ENCODE results near the gene NEAT1.
"Not testable (repeated sequence)": the region's sequence is repeated elsewhere in the genome, so short reads cannot be mapped to it uniquely, and the experiment has no call there.

Gene NEAT1

DNA sequence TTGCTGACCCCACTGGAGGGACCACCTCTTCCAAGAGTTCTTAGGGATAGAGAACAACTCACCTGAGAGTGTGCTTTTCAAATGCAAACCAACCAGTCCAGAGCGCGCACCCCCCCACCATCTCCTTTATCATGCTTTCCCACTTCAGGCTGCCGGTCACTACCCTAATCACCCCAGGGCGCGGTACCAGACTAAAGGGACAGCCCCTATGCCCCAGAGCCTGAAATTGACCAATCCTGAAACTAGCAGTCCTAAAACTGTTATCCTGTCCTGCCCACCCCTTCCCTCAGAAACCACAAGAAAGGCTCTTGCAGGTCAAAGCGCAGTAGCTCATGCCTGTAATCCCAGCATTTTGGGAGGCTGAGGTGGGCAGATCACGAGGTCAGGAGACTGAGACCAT, 37.0 kb downstream of the NEAT1 start:
- TF ChIP-seq, protein P1, sequence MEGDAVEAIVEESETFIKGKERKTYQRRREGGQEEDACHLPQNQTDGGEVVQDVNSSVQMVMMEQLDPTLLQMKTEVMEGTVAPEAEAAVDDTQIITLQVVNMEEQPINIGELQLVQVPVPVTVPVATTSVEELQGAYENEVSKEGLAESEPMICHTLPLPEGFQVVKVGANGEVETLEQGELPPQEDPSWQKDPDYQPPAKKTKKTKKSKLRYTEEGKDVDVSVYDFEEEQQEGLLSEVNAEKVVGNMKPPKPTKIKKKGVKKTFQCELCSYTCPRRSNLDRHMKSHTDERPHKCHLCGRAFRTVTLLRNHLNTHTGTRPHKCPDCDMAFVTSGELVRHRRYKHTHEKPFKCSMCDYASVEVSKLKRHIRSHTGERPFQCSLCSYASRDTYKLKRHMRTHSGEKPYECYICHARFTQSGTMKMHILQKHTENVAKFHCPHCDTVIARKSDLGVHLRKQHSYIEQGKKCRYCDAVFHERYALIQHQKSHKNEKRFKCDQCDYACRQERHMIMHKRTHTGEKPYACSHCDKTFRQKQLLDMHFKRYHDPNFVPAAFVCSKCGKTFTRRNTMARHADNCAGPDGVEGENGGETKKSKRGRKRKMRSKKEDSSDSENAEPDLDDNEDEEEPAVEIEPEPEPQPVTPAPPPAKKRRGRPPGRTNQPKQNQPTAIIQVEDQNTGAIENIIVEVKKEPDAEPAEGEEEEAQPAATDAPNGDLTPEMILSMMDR (IDR thresholded peaks at IDR 0.05; ENCODE audit: insufficient read depth, low read depth, low read length, missing control alignments) = no peak
- peak; percentile 70 for DNase-seq (ENCODE audit: low read depth)
- H3K4me3 ChIP-seq (ENCODE audit: low read depth, low read length) = no peak overlapping the region

GRCh38 chr11:65465471-65465870, 42.9 kb downstream of the NEAT1 start:
- H3K4me3 ChIP-seq (ENCODE audit: low read depth, low read length); DNase-seq (ENCODE audit: low read depth): not testable (repeated sequence)

DNA sequence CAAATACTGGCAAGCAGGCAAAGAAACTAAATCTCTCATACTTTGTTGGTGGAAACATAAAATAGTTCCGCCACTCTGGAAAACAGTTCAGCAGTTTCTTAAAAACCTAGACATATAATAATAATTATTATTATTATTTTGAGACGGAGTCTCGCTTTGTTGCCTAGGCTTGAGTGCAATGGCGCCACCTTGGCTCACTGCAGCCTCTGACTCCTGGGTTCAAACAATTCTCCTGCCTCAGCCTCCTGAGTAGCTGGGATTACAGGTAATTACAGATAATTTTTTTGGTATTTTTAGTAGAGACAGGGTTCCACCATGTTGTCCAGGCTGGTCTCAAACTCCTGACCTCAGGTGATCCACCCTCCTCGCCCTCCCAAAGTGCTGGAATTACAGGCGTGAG, 44.7 kb downstream of the NEAT1 start:
- DNase-seq (ENCODE audit: low read depth) = not testable (repeated sequence)

DNA sequence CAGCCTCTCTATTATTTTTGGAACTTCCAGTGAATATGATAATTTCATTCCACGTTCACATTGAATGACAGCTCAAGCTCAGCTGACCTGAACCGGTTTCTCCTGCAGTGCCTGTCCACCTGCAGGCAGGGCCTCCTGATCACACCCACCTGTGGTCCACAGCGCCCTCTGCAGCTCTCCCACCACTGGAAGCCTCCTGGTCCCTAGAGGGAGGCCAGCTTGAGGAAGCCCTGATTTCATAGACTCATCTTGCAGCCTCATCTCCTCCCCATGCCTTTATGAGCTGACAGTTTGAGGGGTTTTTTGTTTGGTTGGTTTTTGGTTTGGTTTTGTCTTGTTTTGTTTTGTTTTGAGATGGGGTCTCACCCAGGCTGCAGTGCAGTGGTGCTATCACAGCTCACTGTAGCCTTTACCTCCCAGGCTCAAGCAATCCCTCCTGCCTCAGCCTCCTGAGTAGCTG, 46.3 kb downstream of the NEAT1 start:
- no peak overlapping the region for H3K4me3 ChIP-seq (ENCODE audit: low read depth, low read length)
- TF ChIP-seq, protein P1 (IDR thresholded peaks at IDR 0.05; ENCODE audit: insufficient read depth, low read depth, low read length, missing control alignments) = peak; percentile 81
- peak; percentile 90 for DNase-seq (ENCODE audit: low read depth)

More for the DNA sequence above, 44.7 kb downstream of the NEAT1 start:
- H3K4me3 ChIP-seq (ENCODE audit: low read depth, low read length) = not testable (repeated sequence)

DNA sequence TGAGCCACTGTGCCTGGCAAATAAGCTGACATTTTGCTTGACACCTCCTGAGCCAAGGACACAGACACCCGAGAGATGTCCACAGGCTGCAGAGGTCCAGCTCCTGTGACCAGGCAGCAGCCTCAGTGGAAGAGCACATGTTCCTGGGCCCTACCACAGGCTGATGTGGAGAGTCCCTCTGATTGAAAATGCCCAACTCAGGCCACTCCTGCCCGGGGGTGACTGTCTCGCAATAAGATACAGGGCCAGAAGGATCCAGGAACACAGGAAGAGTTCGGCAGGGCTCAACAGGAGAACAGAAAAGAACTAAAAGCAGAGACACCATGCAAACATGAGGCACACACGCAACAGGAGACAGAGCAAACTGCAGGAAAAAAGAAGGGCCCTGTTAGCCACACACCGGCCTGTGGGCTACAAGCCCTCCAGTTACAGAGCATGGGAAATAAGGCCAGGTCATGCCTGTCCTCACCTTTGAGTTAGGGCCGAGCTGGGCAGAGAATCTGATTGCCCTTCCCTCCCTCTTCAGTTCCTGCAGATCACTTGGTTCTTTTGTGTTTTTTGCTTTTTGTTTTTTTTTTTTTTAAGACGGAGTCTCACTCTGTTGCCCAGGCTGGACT, 47.9 kb downstream of the NEAT1 start:
- TF ChIP-seq, protein P1 (IDR thresholded peaks at IDR 0.05; ENCODE audit: insufficient read depth, low read depth, low read length, missing control alignments) = no peak
- no peak for DNase-seq (ENCODE audit: low read depth)
- no peak overlapping the region for H3K4me3 ChIP-seq (ENCODE audit: low read depth, low read length)

GRCh38 chr11:65471447-65471891, 48.9 kb downstream of the NEAT1 start:
- peak overlapping the region; percentile 61 for H3K4me3 ChIP-seq (ENCODE audit: low read depth, low read length)
- TF ChIP-seq, protein P1 (IDR thresholded peaks at IDR 0.05; ENCODE audit: insufficient read depth, low read depth, low read length, missing control alignments) = peak; percentile 68
- peak; percentile 79 for DNase-seq (ENCODE audit: low read depth)

- H3K4me3 ChIP-seq (ENCODE audit: low read depth, low read length) = peak overlapping the region; percentile 61
- not testable (repeated sequence) for DNase-seq (ENCODE audit: low read depth)
These were observed 50.1 kb downstream of the NEAT1 start for GRCh38 chr11:65472588-65473277.

DNA sequence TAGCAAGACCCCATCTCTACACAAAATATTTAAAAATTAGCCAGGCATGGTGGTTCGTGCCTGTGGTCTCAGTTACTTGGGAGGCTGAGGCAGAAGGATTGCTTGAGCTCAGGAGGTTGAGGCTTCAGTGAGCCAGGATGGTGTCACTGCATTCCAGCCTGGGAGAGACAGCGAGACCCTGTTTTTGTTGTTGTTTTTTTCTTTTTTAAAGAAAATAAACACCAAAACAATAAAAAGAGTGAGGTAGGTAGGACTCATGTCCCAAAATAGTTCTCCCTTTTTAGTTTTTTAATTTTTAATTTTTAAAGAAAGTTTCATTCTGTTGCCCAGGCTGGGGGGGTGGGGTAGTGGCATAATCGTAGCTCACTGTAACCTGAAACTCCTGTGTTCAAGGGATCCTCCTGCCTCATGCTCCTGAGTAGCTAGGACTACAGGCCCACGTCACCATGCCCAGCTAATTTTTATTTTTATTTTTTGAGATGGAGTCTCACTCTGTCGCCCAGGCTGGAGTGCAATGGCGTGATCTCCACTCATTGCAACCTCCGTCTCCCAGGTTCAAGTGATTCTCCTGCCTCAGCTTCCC, 50.8 kb downstream of the NEAT1 start:
- DNase-seq (ENCODE audit: low read depth) = no peak
- TF ChIP-seq, protein P1 (IDR thresholded peaks at IDR 0.05; ENCODE audit: insufficient read depth, low read depth, low read length, missing control alignments) = no peak
- no peak overlapping the region for H3K4me3 ChIP-seq (ENCODE audit: low read depth, low read length)

All from GM12865 (cell line).